GM18511 (cell line): ENCODE measurements around the gene CSN3.

Experiments
- ATAC-seq: cut with Tn5 transposase; IDR thresholded peaks from one replicate; pipeline ENCODE4 v1.9.1; 2021; ENCODE audit warnings: mild to moderate bottlenecking, moderate library complexity; ENCODE audit not compliant: unreplicated experiment

Gene CSN3

GRCh38 chr4:70288651-70289050 lies 46.3 kb downstream of the CSN3 start:
- no peak for ATAC-seq

GRCh38 chr4:70291341-70291740 lies 48.9 kb downstream of the CSN3 start:
- ATAC-seq = no peak

DNA sequence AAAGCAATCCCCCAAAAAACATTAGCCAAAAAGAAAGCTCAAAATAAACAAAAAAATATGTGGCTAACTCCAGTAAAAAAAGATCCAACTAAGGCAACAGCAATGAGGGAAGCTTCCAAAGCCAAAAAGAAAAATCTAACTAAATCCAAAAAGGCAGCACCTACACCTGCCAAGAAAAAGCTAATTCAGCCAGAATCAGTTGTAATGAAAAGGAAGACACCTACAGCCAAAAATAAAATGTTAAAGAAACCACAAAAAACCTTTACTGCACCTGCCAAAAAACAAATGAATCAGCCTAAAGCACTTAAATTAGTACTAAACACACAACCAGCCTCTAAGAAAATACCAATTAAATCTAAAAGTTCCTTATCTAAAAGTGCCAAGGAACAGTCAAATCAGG lies 55.2 kb downstream of the CSN3 start:
- no peak for ATAC-seq

GRCh38 chr4:70298051-70298450 lies 55.7 kb downstream of the CSN3 start:
- ATAC-seq = no peak

DNA sequence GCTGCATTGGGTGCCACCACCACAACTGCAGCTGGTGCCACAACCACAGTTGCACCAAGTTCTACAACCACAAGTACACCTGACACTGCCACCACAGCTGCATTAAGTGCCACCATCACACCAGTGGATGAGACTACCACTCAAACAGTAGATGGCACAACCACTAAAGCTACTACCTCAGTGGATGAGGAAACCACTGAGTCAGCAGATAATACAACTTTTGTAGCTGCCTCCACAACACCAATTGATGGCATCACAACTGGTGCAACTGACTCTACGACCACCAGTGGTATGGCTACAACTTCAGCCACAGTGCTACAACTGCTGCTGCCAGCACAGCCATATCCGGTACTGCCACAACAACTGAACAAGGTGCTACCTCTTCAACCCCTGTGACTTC lies 57.2 kb downstream of the CSN3 start:
- ATAC-seq = no peak

DNA sequence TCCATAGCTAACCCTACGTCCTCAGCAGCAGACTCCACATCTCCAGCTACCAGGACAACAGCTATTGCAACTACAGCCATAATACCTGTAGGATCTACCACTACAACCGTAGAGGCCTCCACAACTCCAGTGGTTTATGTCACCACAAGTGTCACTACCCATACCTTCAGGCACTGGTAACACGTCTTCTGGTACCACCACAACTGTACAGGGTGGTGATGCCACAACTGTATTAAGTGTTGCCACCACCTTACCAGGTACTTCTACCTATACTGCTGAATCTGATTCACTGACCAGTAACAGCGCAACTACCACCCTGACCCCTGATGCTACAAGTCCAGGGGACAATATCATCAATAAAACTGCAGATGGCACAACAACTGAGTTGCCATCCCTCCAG lies 57.8 kb downstream of the CSN3 start:
- no peak for ATAC-seq
